Hematopoietic multipotent progenitor cell treated with erythropoietin and hydrocortisone succinate and interleukin-3 and kit ligand, for 8 days (in vitro differentiated cells): ENCODE data around the gene JARID2.

Source experiments
- DNase-seq: peaks from one replicate; pipeline ENCODE4 v3.0.0-alpha.2; 2015

Gene JARID2

GRCh38 chr6:15556711-15557110 lies 310.8 kb downstream of the JARID2 start:
- DNase-seq = no peak

GRCh38 chr6:15557174-15557573 lies 311.3 kb downstream of the JARID2 start:
- DNase-seq = no peak

GRCh38 chr6:15560713-15561112 lies 314.8 kb downstream of the JARID2 start:
- no peak for DNase-seq

GRCh38 chr6:15561447-15562199 lies 315.8 kb downstream of the JARID2 start:
- no peak for DNase-seq

GRCh38 chr6:15562977-15563376 lies 317.1 kb downstream of the JARID2 start:
- DNase-seq = no peak

GRCh38 chr6:15569035-15569995 lies 323.4 kb downstream of the JARID2 start:
- no peak for DNase-seq

- no peak for DNase-seq
Measured at GRCh38 chr6:15570171-15570570, 324.3 kb downstream of the JARID2 start.
